ENCODE measurements around the gene SMAGP.
"Not testable (repeated sequence)": the region's sequence is repeated elsewhere in the genome, so short reads cannot be mapped to it uniquely, and the experiment has no call there.

SMAGP gene

DNA sequence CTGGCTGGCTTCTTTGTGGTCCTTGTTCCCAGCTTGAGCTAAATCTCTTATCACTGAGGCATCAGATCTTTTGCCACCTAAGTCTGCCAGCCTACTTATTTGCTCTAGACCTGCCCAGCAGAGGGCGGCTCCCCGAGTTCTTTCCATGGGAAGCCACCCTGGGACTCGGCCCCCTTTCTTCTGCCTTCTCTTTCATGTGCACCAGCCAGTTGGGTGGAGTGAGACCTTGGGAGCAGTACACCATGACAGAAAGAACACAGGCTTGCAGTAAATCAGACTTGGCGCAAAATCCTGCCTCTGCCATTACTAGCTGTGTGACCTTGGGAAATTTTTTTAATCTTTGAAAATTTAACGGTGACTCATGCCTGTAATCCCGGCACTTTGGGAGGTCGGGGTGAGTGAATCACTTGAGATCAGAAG, 7.4 kb downstream of the SMAGP start:
- H2AK5ac ChIP-seq (ENCODE audit: low read length) = no peak overlapping the region
- H3K79me2 ChIP-seq (ENCODE audit: control insufficient read depth, insufficient read depth, low read length, poor library complexity) = peaks cover 1% of the 10 kb centered on the region
- H3K79me1 ChIP-seq (ENCODE audit: low read length) = peaks cover 1% of the 10 kb centered on the region
- no peak overlapping the region for H2BK120ac ChIP-seq (ENCODE audit: insufficient read depth, low read length, poor library complexity)
- H3K9me3 ChIP-seq (ENCODE audit: insufficient read depth, low read depth, low read length) = no peaks in the 10 kb centered on the region
- H4K91ac ChIP-seq (ENCODE audit: low read depth, low read length) = no peak overlapping the region
- no peak overlapping the region for H2BK12ac ChIP-seq (ENCODE audit: low read length)
- H2AFZ ChIP-seq (ENCODE audit: insufficient read depth, low read length, poor library complexity) = no peak overlapping the region
- no peak overlapping the region for H3K4me3 ChIP-seq (ENCODE audit: low read depth, low read length)
- H2BK5ac ChIP-seq (ENCODE audit: low read depth, low read length, poor library complexity) = no peak overlapping the region
- no peak overlapping the region for H3K14ac ChIP-seq (ENCODE audit: low read length)
- no CpG with 5 or more reads among the region's 7 CpGs for WGBS (ENCODE audit: extremely low coverage, insufficient coverage, insufficient read length)
- H3K4ac ChIP-seq (ENCODE audit: low read depth, low read length) = peak overlapping the region; percentile 69
- no peak overlapping the region for H3K4me2 ChIP-seq (ENCODE audit: low read length)
- H3K9ac ChIP-seq (ENCODE audit: low read length) = no peak overlapping the region
- no peaks in the 10 kb centered on the region for H3K27me3 ChIP-seq (ENCODE audit: insufficient read depth, low read length)
- H3K18ac ChIP-seq (ENCODE audit: low read length) = peak overlapping the region; percentile 40
- peaks cover 2 to 9% of the 10 kb centered on the region in 2 experiments for H3K36me3 ChIP-seq (ENCODE audit: control insufficient read depth in 1 of 2, insufficient read depth in 2 of 2, low read length in 2 of 2)
- no peak overlapping the region for H3K27ac ChIP-seq (ENCODE audit: low read depth, low read length)
- no peak overlapping the region for H3K23ac ChIP-seq (ENCODE audit: low read length)
- no peak for DNase-seq
- H4K8ac ChIP-seq (ENCODE audit: low read depth, low read length) = peak overlapping the region; percentile 28
- no peak overlapping the region for H4K12ac ChIP-seq (ENCODE audit: low read depth, low read length)
- no peaks in the 10 kb centered on the region for H3K4me1 ChIP-seq (ENCODE audit: control insufficient read depth in 1 of 2, insufficient read depth in 2 of 2, low read length in 2 of 2)

DNA sequence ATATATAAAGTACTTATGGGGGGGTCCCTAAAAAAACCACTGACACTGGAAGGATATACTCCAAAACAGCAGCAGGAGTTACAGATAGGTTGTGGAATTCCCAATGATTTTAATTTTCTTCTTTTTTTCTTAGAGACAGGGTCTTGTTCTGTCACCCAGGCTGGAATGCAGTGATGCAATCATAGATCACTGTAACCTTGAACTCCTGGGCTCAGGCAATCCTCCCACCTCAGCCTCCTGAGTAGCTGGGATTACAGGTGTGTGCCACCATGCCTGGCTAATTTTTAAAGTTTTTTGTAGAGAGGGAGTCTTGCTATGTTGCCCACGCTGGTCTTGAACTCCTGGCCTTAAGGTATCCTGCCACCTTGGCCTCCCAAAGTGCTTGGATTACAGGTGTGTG, 10.6 kb downstream of the SMAGP start:
- H2BK12ac ChIP-seq (ENCODE audit: low read length); H4K12ac ChIP-seq (ENCODE audit: low read depth, low read length); H2BK120ac ChIP-seq (ENCODE audit: insufficient read depth, low read length, poor library complexity); H3K4me2 ChIP-seq (ENCODE audit: low read length); H3K27me3 ChIP-seq (ENCODE audit: insufficient read depth, low read length); H2AFZ ChIP-seq (ENCODE audit: insufficient read depth, low read length, poor library complexity); H3K4ac ChIP-seq (ENCODE audit: low read depth, low read length); H4K91ac ChIP-seq (ENCODE audit: low read depth, low read length); H2BK5ac ChIP-seq (ENCODE audit: low read depth, low read length, poor library complexity); H3K4me1 ChIP-seq (ENCODE audit: control insufficient read depth in 1 of 2, insufficient read depth in 2 of 2, low read length in 2 of 2); H3K4me3 ChIP-seq (ENCODE audit: low read depth, low read length); H3K14ac ChIP-seq (ENCODE audit: low read length); H3K27ac ChIP-seq (ENCODE audit: low read depth, low read length); H4K8ac ChIP-seq (ENCODE audit: low read depth, low read length); H3K79me2 ChIP-seq (ENCODE audit: control insufficient read depth, insufficient read depth, low read length, poor library complexity); H3K23ac ChIP-seq (ENCODE audit: low read length); H2AK5ac ChIP-seq (ENCODE audit: low read length); H3K9ac ChIP-seq (ENCODE audit: low read length); H3K79me1 ChIP-seq (ENCODE audit: low read length); H3K9me3 ChIP-seq (ENCODE audit: insufficient read depth, low read depth, low read length); H3K18ac ChIP-seq (ENCODE audit: low read length); DNase-seq: not testable (repeated sequence)
- peaks cover 8 to 16% of the 10 kb centered on the region in 2 experiments for H3K36me3 ChIP-seq (ENCODE audit: control insufficient read depth in 1 of 2, insufficient read depth in 2 of 2, low read length in 2 of 2)
- no CpG with 5 or more reads among the region's 1 CpG for WGBS (ENCODE audit: extremely low coverage, insufficient coverage, insufficient read length)

DNA sequence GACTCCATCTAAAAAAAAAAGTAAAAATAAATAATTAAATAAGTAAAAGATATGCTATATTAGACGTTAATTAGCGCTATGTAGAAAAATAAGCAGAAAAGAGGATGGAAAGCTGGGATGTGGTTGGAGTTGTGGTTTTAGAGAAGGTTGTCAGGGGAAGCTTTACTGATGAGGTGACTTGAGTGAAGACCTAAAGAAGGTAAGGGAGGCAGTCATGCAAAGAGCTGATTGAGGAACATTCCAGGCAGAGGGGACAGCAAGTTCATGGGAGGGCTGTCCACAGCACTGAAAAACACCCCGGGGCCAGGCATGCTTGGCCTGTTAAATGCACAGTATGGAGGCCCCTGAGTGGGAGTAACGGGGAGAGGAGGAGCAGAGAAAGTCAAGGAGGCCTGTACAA, 15.7 kb downstream of the SMAGP start:
- no peak for DNase-seq
- Histone ChIP-seq H4K8ac (ENCODE audit: low read depth, low read length) (no peak overlapping the region), H3K18ac (ENCODE audit: low read length) (no peak overlapping the region), H3K9me3 (ENCODE audit: insufficient read depth, low read depth, low read length) (no peaks in the 10 kb centered on the region), H3K4ac (ENCODE audit: low read depth, low read length) (no peak overlapping the region), H2AK5ac (ENCODE audit: low read length) (no peak overlapping the region), H2BK5ac (ENCODE audit: low read depth, low read length, poor library complexity) (no peak overlapping the region), H3K9ac (ENCODE audit: low read length) (no peak overlapping the region), H3K27me3 (ENCODE audit: insufficient read depth, low read length) (no peaks in the 10 kb centered on the region), H3K23ac (ENCODE audit: low read length) (no peak overlapping the region), H3K79me2 (ENCODE audit: control insufficient read depth, insufficient read depth, low read length, poor library complexity) (no peaks in the 10 kb centered on the region), H3K4me3 (ENCODE audit: low read depth, low read length) (no peak overlapping the region), H3K27ac (ENCODE audit: low read depth, low read length) (no peak overlapping the region), H3K79me1 (ENCODE audit: low read length) (no peaks in the 10 kb centered on the region), H3K36me3 (ENCODE audit: control insufficient read depth in 1 of 2, insufficient read depth in 2 of 2, low read length in 2 of 2) (peaks cover 11 to 13% of the 10 kb centered on the region in 2 experiments), H3K4me1 (ENCODE audit: control insufficient read depth in 1 of 2, insufficient read depth in 2 of 2, low read length in 2 of 2) (peaks cover 2 to 8% of the 10 kb centered on the region in 2 experiments), H4K91ac (ENCODE audit: low read depth, low read length) (no peak overlapping the region), H3K4me2 (ENCODE audit: low read length) (no peak overlapping the region), H2BK12ac (ENCODE audit: low read length) (no peak overlapping the region), H4K12ac (ENCODE audit: low read depth, low read length) (no peak overlapping the region), H3K14ac (ENCODE audit: low read length) (no peak overlapping the region), H2BK120ac (ENCODE audit: insufficient read depth, low read length, poor library complexity) (no peak overlapping the region), H2AFZ (ENCODE audit: insufficient read depth, low read length, poor library complexity) (no peak overlapping the region)
- WGBS (ENCODE audit: extremely low coverage, insufficient coverage, insufficient read length) = 100% methylated on average over 2 of the region's 4 CpGs

DNA sequence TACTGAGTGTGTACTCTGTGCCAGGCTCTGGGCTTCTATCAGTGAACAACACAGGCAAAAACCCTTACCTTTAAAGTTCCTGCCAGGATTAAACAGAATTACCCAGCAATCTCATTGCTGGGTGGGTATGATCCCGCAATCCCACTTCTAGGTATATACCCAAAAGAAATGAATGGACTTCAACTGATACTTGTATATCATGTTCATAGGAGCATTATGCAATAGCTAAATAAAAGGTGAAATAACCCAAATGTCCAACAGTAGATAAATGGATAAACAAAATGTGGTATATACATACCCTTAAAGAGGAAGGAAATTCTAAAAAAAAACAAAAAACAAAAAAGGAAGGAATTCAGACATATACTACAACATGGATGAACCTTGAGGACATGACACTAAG, 16.9 kb downstream of the SMAGP start:
- no peak overlapping the region for H2AFZ ChIP-seq (ENCODE audit: insufficient read depth, low read length, poor library complexity)
- no peak overlapping the region for H3K4me3 ChIP-seq (ENCODE audit: low read depth, low read length)
- H3K23ac ChIP-seq (ENCODE audit: low read length) = no peak overlapping the region
- H3K4me1 ChIP-seq (ENCODE audit: control insufficient read depth in 1 of 2, insufficient read depth in 2 of 2, low read length in 2 of 2) = peaks cover 2 to 8% of the 10 kb centered on the region in 2 experiments
- WGBS (ENCODE audit: extremely low coverage, insufficient coverage, insufficient read length) = no CpG with 5 or more reads among the region's 1 CpG
- H3K9me3 ChIP-seq (ENCODE audit: insufficient read depth, low read depth, low read length) = peaks cover 1% of the 10 kb centered on the region
- no peak for DNase-seq
- no peak overlapping the region for H2BK5ac ChIP-seq (ENCODE audit: low read depth, low read length, poor library complexity)
- no peak overlapping the region for H4K8ac ChIP-seq (ENCODE audit: low read depth, low read length)
- no peak overlapping the region for H4K12ac ChIP-seq (ENCODE audit: low read depth, low read length)
- H4K91ac ChIP-seq (ENCODE audit: low read depth, low read length) = no peak overlapping the region
- no peak overlapping the region for H2AK5ac ChIP-seq (ENCODE audit: low read length)
- no peaks in the 10 kb centered on the region for H3K27me3 ChIP-seq (ENCODE audit: insufficient read depth, low read length)
- H3K4ac ChIP-seq (ENCODE audit: low read depth, low read length) = no peak overlapping the region
- H2BK12ac ChIP-seq (ENCODE audit: low read length) = no peak overlapping the region
- H3K14ac ChIP-seq (ENCODE audit: low read length) = no peak overlapping the region
- H2BK120ac ChIP-seq (ENCODE audit: insufficient read depth, low read length, poor library complexity) = no peak overlapping the region
- no peaks in the 10 kb centered on the region for H3K79me2 ChIP-seq (ENCODE audit: control insufficient read depth, insufficient read depth, low read length, poor library complexity)
- peaks cover 13 to 16% of the 10 kb centered on the region in 2 experiments for H3K36me3 ChIP-seq (ENCODE audit: control insufficient read depth in 1 of 2, insufficient read depth in 2 of 2, low read length in 2 of 2)
- H3K4me2 ChIP-seq (ENCODE audit: low read length) = no peak overlapping the region
- no peak overlapping the region for H3K27ac ChIP-seq (ENCODE audit: low read depth, low read length)
- H3K18ac ChIP-seq (ENCODE audit: low read length) = no peak overlapping the region
- H3K79me1 ChIP-seq (ENCODE audit: low read length) = no peaks in the 10 kb centered on the region
- no peak overlapping the region for H3K9ac ChIP-seq (ENCODE audit: low read length)
